Natural killer cell (primary cell): Measurements from ENCODE around the gene ASPSCR1. TPM values are rescaled to one million over a fixed set of nuclear protein-coding genes. Genes with fewer than 3 reads are reported as not detected.

Experiments used
- ATAC-seq, 3 donors: fragments of 150-1000 bp in 2 of 3; fragments of 200-7000 bp in 1 of 3; cut with Tn5 transposase; 1 replicate in 1 of 3; 2 replicates in 2 of 3; pipeline ENCODE4 v1.10.0; 2021; ENCODE audit warnings: mild to moderate bottlenecking in 2 of 3, moderate library complexity in 2 of 3
- DNase-seq, 2 donors: peaks; one replicate each; pipeline versions ENCODE4 v3.0.0 to v3.0.0-alpha.2; 2013 to 2021; ENCODE audit warnings: mixed read lengths in 1 of 2
- H3K27ac ChIP-seq: one replicate; pipeline ENCODE4 v1.5.1; 2013; ENCODE audit warnings: mild to moderate bottlenecking, low read length
- H3K27me3 ChIP-seq: one replicate; pipeline ENCODE4 v1.6.1; 2013; ENCODE audit warnings: low read length; ENCODE audit not compliant: control insufficient read depth, insufficient read depth
- H3K36me3 ChIP-seq: one replicate; pipeline ENCODE4 v1.6.1; 2013; ENCODE audit warnings: low read length; ENCODE audit not compliant: control insufficient read depth, insufficient read depth
- H3K4me1 ChIP-seq: one replicate; pipeline ENCODE4 v1.6.1; 2013; ENCODE audit warnings: low read length; ENCODE audit not compliant: control insufficient read depth, insufficient read depth
- H3K4me3 ChIP-seq: one replicate; pipeline ENCODE4 v1.5.1; 2013; ENCODE audit warnings: low read length
- H3K9me3 ChIP-seq: one replicate; pipeline ENCODE4 v1.6.1; 2013; ENCODE audit warnings: low read length; ENCODE audit not compliant: control insufficient read depth, insufficient read depth
- H3K27ac Mint-ChIP-seq, 2 donors: one replicate each; pipeline ENCODE4 v1.8.0; 2022; ENCODE audit warnings: mild to moderate bottlenecking in 2 of 2, mixed read lengths in 2 of 2, moderate library complexity in 1 of 2
- H3K27me3 Mint-ChIP-seq, 2 donors: one replicate each; pipeline ENCODE4 v1.8.0; 2022; ENCODE audit warnings: low read depth in 2 of 2, mixed read lengths in 2 of 2
- H3K36me3 Mint-ChIP-seq: one replicate; pipeline ENCODE4 v1.8.0; 2022; ENCODE audit warnings: mixed read lengths
- H3K4me1 Mint-ChIP-seq, 2 donors: one replicate each; pipeline ENCODE4 v1.8.0; 2022; ENCODE audit warnings: mixed read lengths in 2 of 2
- H3K4me3 Mint-ChIP-seq: one replicate; pipeline ENCODE4 v1.8.0; 2022; ENCODE audit warnings: mild to moderate bottlenecking, moderate library complexity, mixed read lengths
- H3K9me3 Mint-ChIP-seq, 2 donors: one replicate each; pipeline ENCODE4 v1.8.0; 2022; ENCODE audit warnings: mixed read lengths in 2 of 2
- CTCF ChIP-seq: fragments of 200-600 bp; IDR thresholded peaks from one replicate; pipeline ENCODE4 v1.8.0; 2022; ENCODE audit warnings: antibody characterized with exemption
- WGBS: methylation state at CpG from one replicate; pipeline ENCODE4 v1.1.7; 2013; ENCODE audit warnings: missing lambda C conversion rate; ENCODE audit not compliant: insufficient coverage; 5-methylcytosine and 5-hydroxymethylcytosine counted together
- intact Hi-C: fragments of 100-400 bp; cut with micrococcal nuclease; formaldehyde crosslinking; loops from one replicate; pipeline ENCODE4 v1.14.2; 2022
- total RNA-seq, 4 donors: library from RNA; stranded (reverse); fragments of 120-200 nt in 1 of 4; gene quantifications; one replicate each; pipeline versions ENCODE4 v1.2.3 to v1.2.4, GENCODE V29; 2013 to 2022

The ASPSCR1 gene
- total RNA-seq, 3 donors from 2014 or later (not counting 1 experiment from before 2014, with no cell fraction given), result 29.7 to 43.5 (median 40.8) TPM

DNA sequence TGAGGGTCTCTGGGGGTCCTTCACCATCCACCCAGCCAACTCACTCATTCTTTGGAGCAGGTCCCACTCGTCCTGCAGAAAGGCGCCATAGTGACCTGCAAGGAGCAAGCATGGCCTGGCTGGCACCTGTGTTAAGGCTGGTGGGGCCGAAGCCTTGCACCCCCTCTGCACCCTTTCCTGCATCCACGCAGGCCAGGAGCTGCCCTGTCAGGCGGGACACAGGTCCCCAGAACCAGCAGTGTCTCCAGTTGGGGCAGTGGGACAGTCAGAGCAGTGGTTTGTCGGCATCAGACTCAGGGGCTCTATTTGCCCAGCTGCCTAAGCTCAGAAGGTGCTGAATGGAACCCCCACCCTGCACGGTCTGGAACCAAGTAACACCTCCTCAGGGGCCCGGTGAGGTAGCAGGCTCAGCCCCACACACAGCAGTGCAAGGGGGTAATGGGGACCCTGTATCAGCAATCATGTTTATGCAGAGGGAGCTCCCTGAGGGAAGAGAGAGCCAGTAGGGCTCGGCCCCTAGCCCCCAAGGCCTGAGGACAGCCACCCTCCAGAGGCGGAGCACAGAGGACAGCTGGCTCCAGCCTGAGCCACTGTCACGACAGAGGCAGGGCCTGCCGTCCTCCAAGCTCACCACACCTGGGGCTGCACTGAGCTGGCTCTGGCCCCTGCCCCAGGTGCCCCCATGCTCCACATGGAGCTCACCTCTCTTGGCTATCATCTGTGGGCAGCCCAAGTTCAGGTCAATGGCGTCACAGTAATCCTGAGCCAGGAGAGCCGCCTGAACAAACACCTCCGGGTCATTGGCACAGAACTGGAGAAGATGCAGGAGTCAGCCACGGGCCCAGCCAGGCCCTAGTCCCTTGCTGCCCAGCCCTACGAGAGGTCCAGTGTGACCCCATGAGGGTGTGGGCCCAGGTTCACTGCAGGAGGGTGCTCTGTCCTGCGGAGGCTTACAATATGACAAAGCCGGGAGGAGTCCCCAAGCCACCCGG is 86.3 kb downstream of the ASPSCR1 start:
- Histone ChIP-seq H3K27me3 (no peaks in the 10 kb centered on the region), H3K4me1 (peaks cover 30% of the 10 kb centered on the region), H3K4me3 (no peak overlapping the region), H3K9me3 (no peaks in the 10 kb centered on the region), H3K36me3 (peaks cover 22% of the 10 kb centered on the region), H3K27ac (no peak overlapping the region)
- no peak for ATAC-seq
- intact Hi-C loops, result no loop called here
- Mint-ChIP-seq H3K27ac (peak overlapping the region in 1 of 2 donors; percentile 38), H3K4me3 (peak overlapping the region; percentile 75), H3K4me1 (peaks cover 4 to 19% of the 10 kb centered on the region in 2 donors), H3K9me3 (no peaks in the 10 kb centered on the region), H3K27me3 (no peaks in the 10 kb centered on the region), H3K36me3 (no peaks in the 10 kb centered on the region)
- no peak for TF ChIP-seq CTCF
- no peak for DNase-seq
- WGBS, result 92% methylated on average over 20 of the region's 20 CpGs

DNA sequence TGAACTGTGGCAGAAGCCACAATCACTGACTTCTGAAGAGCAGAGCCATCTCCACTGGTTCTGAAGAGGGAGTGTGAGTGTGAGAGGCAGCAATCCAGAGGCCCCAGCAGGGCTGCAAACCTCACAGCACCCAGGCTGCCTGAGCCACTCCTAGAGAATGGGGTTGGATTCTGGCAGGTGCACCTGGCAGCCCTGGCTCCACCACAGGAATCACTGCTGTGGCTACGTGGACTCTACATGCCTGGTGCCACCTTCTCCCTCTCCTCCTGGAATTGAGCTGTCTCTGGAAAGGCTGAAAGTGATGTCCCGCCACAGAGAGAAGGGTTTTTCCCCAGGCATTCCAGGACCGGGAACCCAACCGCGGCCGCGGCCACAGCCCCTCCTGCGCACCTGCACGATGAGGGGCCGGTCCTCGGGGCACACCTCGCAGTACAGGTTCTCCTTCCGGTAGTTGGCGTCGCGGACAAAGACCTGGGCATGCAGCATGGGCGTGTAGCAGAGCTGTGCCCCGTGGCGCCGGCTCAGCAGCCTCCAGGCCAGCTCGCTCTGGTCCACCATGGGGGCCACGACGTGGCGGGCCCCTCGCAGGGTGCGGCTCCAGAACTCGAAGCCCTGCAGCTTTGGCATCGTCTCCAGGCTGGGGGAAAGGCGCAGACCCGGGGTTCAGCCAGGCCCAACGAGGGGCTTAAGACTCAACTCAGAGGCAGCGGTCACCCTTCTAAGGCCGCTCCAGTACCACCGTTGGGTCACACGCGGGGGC is 87.2 kb downstream of the ASPSCR1 start:
- Histone ChIP-seq H3K4me3 (peak overlapping the region; percentile 63), H3K27me3 (no peaks in the 10 kb centered on the region), H3K9me3 (no peaks in the 10 kb centered on the region), H3K36me3 (peaks cover 18% of the 10 kb centered on the region), H3K27ac (peak overlapping the region; percentile 58), H3K4me1 (peaks cover 30% of the 10 kb centered on the region)
- H3K4me3 Mint-ChIP-seq, result peak overlapping the region; percentile 75
- H3K36me3 Mint-ChIP-seq, result no peaks in the 10 kb centered on the region
- no peak for TF ChIP-seq CTCF
- peak overlapping the region; percentile 38 to 56 for H3K27ac Mint-ChIP-seq
- H3K27me3 Mint-ChIP-seq, result no peaks in the 10 kb centered on the region
- intact Hi-C loops, result no loop called here
- 53% methylated on average over 36 of the region's 36 CpGs for WGBS
- peaks cover 4 to 19% of the 10 kb centered on the region in 2 donors for H3K4me1 Mint-ChIP-seq
- no peak for DNase-seq
- no peak for ATAC-seq
- H3K9me3 Mint-ChIP-seq, result no peaks in the 10 kb centered on the region

- WGBS, result 1% methylated on average over 47 of the region's 47 CpGs
- DNase-seq (no peak), ATAC-seq (peak; percentile 65 to 70 (median 70))
- Mint-ChIP-seq H3K36me3 (no peaks in the 10 kb centered on the region), H3K4me3 (peak overlapping the region; percentile 75), H3K9me3 (no peaks in the 10 kb centered on the region), H3K4me1 (peaks cover 4 to 16% of the 10 kb centered on the region in 2 donors), H3K27ac (peak overlapping the region in 1 of 2 donors; percentile 56), H3K27me3 (no peaks in the 10 kb centered on the region)
- H3K9me3 ChIP-seq, result no peaks in the 10 kb centered on the region
- H3K36me3 ChIP-seq, result peaks cover 18% of the 10 kb centered on the region
- peak overlapping the region; percentile 58 for H3K27ac ChIP-seq
- no peaks in the 10 kb centered on the region for H3K27me3 ChIP-seq
- intact Hi-C loops, result no loop called here
- H3K4me1 ChIP-seq, result peaks cover 30% of the 10 kb centered on the region
- peak overlapping the region; percentile 63 for H3K4me3 ChIP-seq
- TF ChIP-seq CTCF, result no peak
These were observed 87.8 kb downstream of the ASPSCR1 start for GRCh38 chr17:82065193-82065637.
